Daoy (cell line): ENCODE data around the gene USP16. TPM values are rescaled to one million over a fixed set of nuclear protein-coding genes. Genes with fewer than 3 reads are reported as not detected.
A peak's percentile ranks its signal among the peaks of the same experiment; 100 is the strongest.
"Not testable (repeated sequence)": the region's sequence is repeated elsewhere in the genome, so short reads cannot be mapped to it uniquely, and the experiment has no call there.

Experiments used
- DNase-seq: peaks from one replicate; pipeline ENCODE4 v3.0.0-alpha.2; 2015; ENCODE audit warnings: low read depth
- total RNA-seq: library from RNA; depleted of rRNA; stranded (reverse); fragments of >200 nt; shearing (Covaris generic); gene quantifications from 2 replicates; pipeline ENCODE4 v1.2.3, GENCODE V29; 2014; rRNA removed

USP16 gene
- total RNA-seq = 67.2 and 82.4 TPM in 2 replicates

- peak; percentile 98 for DNase-seq
Measured at GRCh38 chr21:29024474-29025327, at the start of gene USP16. USP16 (plus strand) TSS chr21:29024668; CDS start chr21:29027914, 3,246 bp downstream.

GRCh38 chr21:28975397-28975796, 49.1 kb upstream of the USP16 start:
- no peak for DNase-seq

GRCh38 chr21:28979092-28979491, 45.4 kb upstream of the USP16 start:
- no peak for DNase-seq

GRCh38 chr21:28982637-28983036, 41.8 kb upstream of the USP16 start:
- no peak for DNase-seq

GRCh38 chr21:28986677-28987076, 37.8 kb upstream of the USP16 start:
- no peak for DNase-seq

GRCh38 chr21:28988146-28988545, 36.3 kb upstream of the USP16 start:
- peak; percentile 81 for DNase-seq

- DNase-seq = no peak
Measured at GRCh38 chr21:28991861-28992525, 32.5 kb upstream of the USP16 start.

- peak; percentile 100 for DNase-seq
Measured at GRCh38 chr21:28992526-28993292, 31.8 kb upstream of the USP16 start, which contains the start of gene LTN1. LTN1 (minus strand) TSS chr21:28992877; CDS start chr21:28992805, 72 bp downstream.

- no peak for DNase-seq
Measured at GRCh38 chr21:28993293-28993629, 31.2 kb upstream of the USP16 start.

GRCh38 chr21:29002442-29003144, 21.9 kb upstream of the USP16 start:
- peak; percentile 97 for DNase-seq

- no peak for DNase-seq
Measured at GRCh38 chr21:29005696-29006095, 18.8 kb upstream of the USP16 start.

GRCh38 chr21:29007135-29007534, 17.3 kb upstream of the USP16 start:
- no peak for DNase-seq

GRCh38 chr21:29007810-29008209, 16.7 kb upstream of the USP16 start:
- DNase-seq = no peak

GRCh38 chr21:29008367-29008766, 16.1 kb upstream of the USP16 start:
- DNase-seq = no peak

GRCh38 chr21:29011236-29011635, 13.2 kb upstream of the USP16 start:
- DNase-seq = not testable (repeated sequence)

GRCh38 chr21:29017639-29018237, 6.7 kb upstream of the USP16 start:
- DNase-seq = no peak

- DNase-seq = peak; percentile 29
Measured at GRCh38 chr21:29018540-29018939, 5.9 kb upstream of the USP16 start.

GRCh38 chr21:29022166-29022565, 2.3 kb upstream of the USP16 start:
- DNase-seq = no peak

- no peak for DNase-seq
Measured at GRCh38 chr21:29025328-29025713, 853 bp downstream of the USP16 start.

GRCh38 chr21:29029524-29029923, 5.1 kb downstream of the USP16 start:
- no peak for DNase-seq

GRCh38 chr21:29030909-29031308, 6.4 kb downstream of the USP16 start:
- DNase-seq = no peak
